GM12878 (cell line): Measurements from ENCODE around the gene LARP4B. TPM values are rescaled to one million over a fixed set of nuclear protein-coding genes. Genes with fewer than 3 reads are reported as not detected.
A peak's percentile ranks its signal among the peaks of the same experiment; 100 is the strongest.

Source experiments
- ATAC-seq: fragments of 200-7000 bp; cut with Tn5 transposase; 3 replicates; pipeline ENCODE4 v1.9.1; 2020; ENCODE audit warnings: mild to moderate bottlenecking, moderate library complexity
- BruUV-seq: library from RNA; stranded (reverse); fragments of 400-500 nt; replicated peaks from 2 replicates; lab custom pipeline; 2021; lab: Mats Ljungman, UMichigan
- CTCF ChIA-PET: fragments of 300-600 bp; sonication (Branson Sonifier 250); formaldehyde crosslinking; extraction: SDS; loops from one replicate; lab custom pipeline; 2021; ENCODE audit warnings: inconsistent platforms; lab: Yijun Ruan, JAX
- POLR2A ChIA-PET: fragments of 350-600 bp; formaldehyde crosslinking; extraction: SDS; loops from one replicate; lab custom pipeline; 2021; ENCODE audit warnings: inconsistent platforms; lab: Charles Lee
- RAD21 ChIA-PET: fragments of 300-600 bp; sonication (Branson Sonifier 250); formaldehyde crosslinking; loops from one replicate; lab custom pipeline; 2023; ENCODE audit warnings: antibody characterized with exemption; ENCODE audit not compliant: unreplicated experiment; lab: Charles Lee
- SMC1A ChIA-PET: fragments of 300-600 bp; sonication (Branson Sonifier 250); formaldehyde crosslinking; loops from one replicate; lab custom pipeline; 2023; ENCODE audit not compliant: unreplicated experiment, uncharacterized antibody; lab: Charles Lee
- DNase-seq: peaks from one replicate; pipeline ENCODE4 v3.0.0-alpha.2; 2011; ENCODE audit warnings: low read depth, low spot score
- FAIRE-seq: peaks from 3 replicates; lab custom pipeline; 2011; peaks lifted over from hg19 to GRCh38; lab: Jason Lieb, UNC
- H2AFZ ChIP-seq: 2 replicates; pipeline ENCODE4 v1.6.0; 2011; ENCODE audit warnings: low read depth, low read length, control low read depth; ENCODE audit not compliant: control insufficient read depth
- H3K27ac ChIP-seq: 2 replicates; pipeline ENCODE4 v1.5.1; 2011; ENCODE audit warnings: control low read depth; ENCODE audit not compliant: control insufficient read depth, insufficient read depth
- H3K27me3 ChIP-seq, 2 experiments: replicated peaks in 1 of 2; 2 replicates each; pipeline versions ENCODE4 v1.6.0 to v1.6.1; 2011; ENCODE audit warnings: low read length in 1 of 2; ENCODE audit not compliant: control insufficient read depth in 2 of 2, insufficient read depth in 2 of 2
- H3K36me3 ChIP-seq, 2 experiments: 2 replicates each; pipeline ENCODE4 v1.5.1; 2011; ENCODE audit warnings: low read length in 1 of 2; ENCODE audit not compliant: control insufficient read depth in 2 of 2, insufficient read depth in 2 of 2
- H3K4me1 ChIP-seq: 2 replicates; pipeline ENCODE4 v1.6.1; 2011; ENCODE audit warnings: mild to moderate bottlenecking, low read length, moderate library complexity, mixed read lengths; ENCODE audit not compliant: control insufficient read depth, insufficient read depth
- H3K4me2 ChIP-seq: 2 replicates; pipeline ENCODE4 v1.6.0; 2011; ENCODE audit warnings: control low read depth; ENCODE audit not compliant: control insufficient read depth, insufficient read depth
- H3K4me3 ChIP-seq: fragments of 200-600 bp; sonication (generic); 2 replicates; pipeline ENCODE4 v1.5.1; 2016
- H3K79me2 ChIP-seq: 2 replicates; pipeline ENCODE4 v1.6.0; 2011; ENCODE audit warnings: low read length; ENCODE audit not compliant: control insufficient read depth, insufficient read depth
- H3K9ac ChIP-seq: 2 replicates; pipeline ENCODE4 v1.8.0; 2011; ENCODE audit warnings: low read length, control low read depth, mixed read lengths; ENCODE audit not compliant: control insufficient read depth, insufficient read depth
- H3K9me3 ChIP-seq: replicated peaks from 3 replicates; pipeline ENCODE4 v1.5.1; 2011; ENCODE audit warnings: mild to moderate bottlenecking, low read length; ENCODE audit not compliant: control insufficient read depth, insufficient read depth
- H4K20me1 ChIP-seq: 2 replicates; pipeline ENCODE4 v1.6.0; 2011; ENCODE audit not compliant: control insufficient read depth, insufficient read depth
- BACH1 ChIP-seq: fragments of 450-650 bp; IDR thresholded peaks from 2 replicates; pipeline ENCODE4 v1.6.1; 2017; ENCODE audit warnings: mild to moderate bottlenecking, borderline replicate concordance
- CBX5 ChIP-seq: sonication (generic); IDR thresholded peaks from 2 replicates; pipeline ENCODE4 v1.6.1; 2016; ENCODE audit warnings: low read depth, moderate library complexity, mild to moderate bottlenecking, inconsistent platforms
- CHD2 ChIP-seq: IDR thresholded peaks from 2 replicates; pipeline ENCODE4 v1.6.1; 2011; ENCODE audit warnings: low read depth, low read length, improper control_type of control experiment, borderline replicate concordance
- E2F8 ChIP-seq: fragments of 450-650 bp; IDR thresholded peaks from 2 replicates; pipeline ENCODE4 v1.6.1; 2018; ENCODE audit warnings: mild to moderate bottlenecking, low read depth, moderate library complexity; ENCODE audit not compliant: partially characterized antibody
- PAX8 ChIP-seq: fragments of 450-650 bp; IDR thresholded peaks from 2 replicates; pipeline ENCODE4 v1.6.1; 2017; ENCODE audit warnings: mild to moderate bottlenecking, moderate library complexity
- RELA ChIP-seq: fragments of 450-650 bp; IDR thresholded peaks from 2 replicates; pipeline ENCODE4 v1.8.0; 2014; ENCODE audit warnings: borderline replicate concordance; ENCODE audit not compliant: partially characterized antibody
- SKIL ChIP-seq: fragments of 450-650 bp; IDR thresholded peaks from 2 replicates; pipeline ENCODE4 v1.6.1; 2017; ENCODE audit warnings: mild to moderate bottlenecking, low read depth, inconsistent platforms; ENCODE audit not compliant: poor library complexity, severe bottlenecking
- SMC3 ChIP-seq: IDR thresholded peaks from 2 replicates; pipeline ENCODE4 v1.6.1; 2011; ENCODE audit warnings: low read length, improper control_type of control experiment, borderline replicate concordance
- ZBTB40 ChIP-seq: fragments of 450-650 bp; IDR thresholded peaks from 2 replicates; pipeline ENCODE4 v1.6.1; 2016; ENCODE audit warnings: mild to moderate bottlenecking, moderate library complexity, borderline replicate concordance
- WGBS: methylation state at CpG from one replicate; pipeline ENCODE4 v1.1.6; 2016; ENCODE audit warnings: low lambda C conversion rate; ENCODE audit not compliant: insufficient replicate concordance, insufficient coverage; ENCODE audit errors: missing lambda C conversion rate; 5-methylcytosine and 5-hydroxymethylcytosine counted together
- in situ Hi-C: fragments of 300-500 bp; cut with MboI; formaldehyde crosslinking; loops from 9 replicates; pipeline ENCODE4 v1.14.3; 2018; ENCODE audit warnings: mixed read lengths
- intact Hi-C: fragments of 100-400 bp; cut with micrococcal nuclease; formaldehyde crosslinking; loops from one replicate; pipeline ENCODE4 v1.14.2; 2022; ENCODE audit not compliant: unreplicated experiment
- polyA plus RNA-seq, 11 experiments: library from polyadenylated mRNA; depleted of rRNA in 4 of 11; unstranded in 6 of 11; stranded (reverse) in 5 of 11; fragments of >200 nt; fragmentation: Nextera tagmentation in 4 of 11; fragmentation: Illumina TruSeq in 1 of 11; extraction: Ambion mirVana in 4 of 11; extraction: Trizol in 1 of 11; gene quantifications; 1 replicate in 1 of 11; 2 replicates in 10 of 11; pipeline versions ENCODE4 v1.2.1 to v1.2.3, GENCODE V29; 2011 to 2016; ENCODE audit warnings: inconsistent platforms in 2 of 11, missing spikeins in 2 of 11, low read depth in 1 of 11
- total RNA-seq, 4 experiments: library from RNA; depleted of rRNA in 3 of 4; stranded (reverse); fragments of >200 nt in 3 of 4; fragmentation: Illumina TruSeq in 1 of 4; extraction: Trizol in 1 of 4; gene quantifications; 2 replicates each; pipeline versions ENCODE4 v1.2.1 to v1.2.3, GENCODE V29; 2013 to 2021

Gene LARP4B
- total and polyA plus RNA-seq, 10 of the 15 experiments (the other 5 are each of a cell fraction or from before 2014, with no cell fraction given) = 10.5 to 119 (median 39.4) TPM

- no peaks in the 10 kb centered on the region for H3K27me3 ChIP-seq
- no peak overlapping the region; the same call in 1 of the 2 replicates for H3K9ac ChIP-seq
- H2AFZ ChIP-seq = peak overlapping the region; percentile 45
- H3K79me2 ChIP-seq = no peaks in the 10 kb centered on the region
- POLR2A ChIA-PET = interaction anchor here (1.0 to 1.5 kb wide), 3 partner anchors 11 to 43 kb away, joined by 3 to 4 read pairs (median 3); no protein-coding TSS in a partner anchor
- no peak for FAIRE-seq
- H3K4me2 ChIP-seq = peak overlapping the region; percentile 97
- no peak overlapping the region for H3K4me3 ChIP-seq
- SMC1A ChIA-PET = interaction anchor here (0.7 to 1.6 kb wide), 6 partner anchors 13 to 115 kb away, joined by 3 to 7 read pairs (median 4); partner anchors contain the start of gene GTPBP4
- no peaks in the 10 kb centered on the region; the same call in 2 of the 3 replicates for H3K9me3 ChIP-seq
- no peaks in the 10 kb centered on the region for H3K36me3 ChIP-seq
- no peak for DNase-seq
- intact Hi-C loops = loop anchor here (1.0 kb wide), 1 partner anchor 29 kb away; no protein-coding TSS in a partner anchor
- no peaks in the 10 kb centered on the region for H4K20me1 ChIP-seq
- in situ Hi-C loops = no loop called here
- peaks cover 17% of the 10 kb centered on the region for H3K4me1 ChIP-seq
- peak overlapping the region; percentile 39 for H3K27ac ChIP-seq
- RAD21 ChIA-PET = interaction anchor here (0.8 to 1.5 kb wide), 4 partner anchors 10 to 49 kb away, joined by 3 to 5 read pairs (median 4); partner anchors contain the start of gene LARP4B
- CTCF ChIA-PET = interaction anchor here (0.9 kb wide), 1 partner anchor 107 kb away, joined by 3 read pairs; no protein-coding TSS in a partner anchor
- 29% methylated on average over 17 of the region's 17 CpGs for WGBS
- ATAC-seq = peak; percentile 78
- BruUV-seq = no TSS peak
- no peak for TF ChIP-seq CBX5
- no peak for TF ChIP-seq PAX8
- no peak for TF ChIP-seq BACH1
- no peak for TF ChIP-seq E2F8
- no peak for TF ChIP-seq CHD2
- no peak for TF ChIP-seq RELA
- no peak for TF ChIP-seq SKIL
- no peak for TF ChIP-seq SMC3
- TF ChIP-seq ZBTB40 = no peak
Measured at GRCh38 chr10:943334-944033, 12.0 kb upstream of the LARP4B start.
